Measurements from ENCODE around the gene DYNLT1.
A peak's percentile ranks its signal among the peaks of the same experiment; 100 is the strongest.

Gene DYNLT1

DNA sequence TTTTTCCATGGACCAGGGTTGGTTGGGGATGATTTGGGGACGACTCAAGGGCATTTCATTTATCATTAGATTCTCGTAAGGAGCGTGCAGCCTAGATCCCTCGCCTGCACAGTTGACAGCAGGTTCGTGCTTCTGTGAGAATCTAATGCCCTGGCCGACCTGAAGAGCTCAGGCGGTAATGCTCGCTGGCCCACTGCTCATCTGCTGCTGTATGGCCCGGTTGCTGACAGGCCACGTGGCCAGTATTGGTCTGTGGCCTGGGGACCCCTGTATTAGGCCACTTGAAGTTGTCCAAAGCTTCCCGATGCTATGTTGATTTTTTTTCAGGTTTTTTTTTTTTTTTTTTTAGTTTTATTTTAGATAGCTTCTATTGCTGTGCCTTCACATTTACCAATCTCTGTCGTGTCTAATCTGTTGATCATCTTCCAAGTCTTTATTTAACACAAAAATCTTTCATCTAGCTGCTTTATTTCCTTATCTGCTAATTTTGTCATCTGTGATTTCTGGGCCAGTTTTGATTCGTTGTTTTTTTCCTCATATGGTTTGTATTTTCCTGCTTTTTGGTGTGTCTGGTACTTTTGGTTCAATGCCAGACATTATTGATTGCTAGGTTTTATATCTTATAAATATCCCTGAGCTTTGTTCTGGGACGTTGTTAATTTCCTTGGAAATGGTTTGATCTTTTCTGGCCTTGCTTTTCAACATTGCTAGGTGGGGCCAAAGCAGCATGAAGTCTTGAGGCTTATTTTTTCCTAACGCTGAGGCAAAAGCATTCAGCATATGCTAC lies 41.1 kb downstream of the DYNLT1 start:
- DNase-seq = no peak

DNA sequence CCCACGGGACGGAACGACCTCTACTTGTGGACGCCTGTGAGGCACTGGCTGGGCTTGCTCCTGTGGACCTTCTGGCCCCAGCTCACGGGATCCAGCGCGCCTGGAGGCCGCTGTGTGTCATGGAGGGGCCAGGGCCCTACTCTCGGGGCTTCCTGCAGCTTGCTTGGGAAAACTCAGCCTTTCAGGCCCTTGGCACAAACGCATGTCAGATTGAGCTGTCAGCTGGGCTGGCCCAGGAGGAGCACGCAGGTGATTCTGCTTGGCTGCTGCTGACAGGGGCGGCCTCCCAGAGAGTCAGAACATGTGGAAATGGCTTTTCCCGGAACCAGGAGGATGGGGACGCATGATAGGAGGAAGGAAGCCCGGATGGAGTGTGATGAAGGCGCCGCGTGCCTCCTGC lies 44.9 kb downstream of the DYNLT1 start:
- DNase-seq = no peak

GRCh38 chr6:158597565-158597964 lies 47.0 kb downstream of the DYNLT1 start:
- no peak for DNase-seq

DNA sequence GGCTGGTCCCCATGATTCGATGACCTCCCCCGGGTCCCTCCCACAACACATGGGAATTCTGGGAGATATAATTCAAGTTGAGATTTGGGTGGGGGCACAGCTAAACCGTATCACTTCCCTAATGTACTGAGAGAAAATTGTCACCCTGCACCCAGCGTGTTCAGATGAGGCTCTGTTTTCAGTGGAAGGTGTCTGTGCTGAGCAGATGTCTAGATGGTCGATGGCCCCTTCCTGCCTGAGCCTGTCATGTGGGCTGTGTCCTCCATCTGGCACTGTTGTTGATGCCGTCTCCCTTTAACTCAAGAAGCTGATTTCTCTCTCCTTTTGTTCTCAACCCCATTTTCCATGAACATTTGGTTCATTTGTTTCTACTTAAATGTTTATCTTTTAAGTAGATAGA lies 47.7 kb downstream of the DYNLT1 start:
- peak in 1 of 51 donors; percentile 21 for DNase-seq

GRCh38 chr6:158595223-158595622 lies 49.3 kb downstream of the DYNLT1 start:
- DNase-seq = no peak

- peak in 2 of 51 donors; percentile 18 to 46 for DNase-seq
Measured at GRCh38 chr6:158593670-158594069, 50.9 kb downstream of the DYNLT1 start.

DNA sequence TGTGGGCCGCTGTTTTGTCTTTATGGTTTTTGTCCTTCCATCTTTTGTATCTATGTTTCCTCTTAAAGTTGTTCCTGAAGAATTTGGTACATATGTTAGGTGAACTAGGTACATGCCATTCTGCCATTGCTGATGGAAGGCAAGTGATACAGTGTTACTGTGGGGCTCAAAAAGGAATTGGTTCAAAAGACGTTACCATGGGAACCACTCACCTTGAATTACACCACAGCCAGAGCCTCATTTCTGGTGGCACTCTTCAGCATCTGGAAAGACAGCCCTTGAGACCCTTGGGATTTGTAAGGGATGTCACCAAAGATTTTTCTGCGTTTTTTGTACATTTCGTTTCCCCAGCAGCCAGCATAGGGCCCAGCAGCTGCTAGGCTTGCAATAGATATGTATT lies 52.7 kb downstream of the DYNLT1 start:
- DNase-seq = peak in 1 of 51 donors; percentile 16

GRCh38 chr6:158591134-158591809 lies 53.3 kb downstream of the DYNLT1 start:
- no peak for DNase-seq

DNA sequence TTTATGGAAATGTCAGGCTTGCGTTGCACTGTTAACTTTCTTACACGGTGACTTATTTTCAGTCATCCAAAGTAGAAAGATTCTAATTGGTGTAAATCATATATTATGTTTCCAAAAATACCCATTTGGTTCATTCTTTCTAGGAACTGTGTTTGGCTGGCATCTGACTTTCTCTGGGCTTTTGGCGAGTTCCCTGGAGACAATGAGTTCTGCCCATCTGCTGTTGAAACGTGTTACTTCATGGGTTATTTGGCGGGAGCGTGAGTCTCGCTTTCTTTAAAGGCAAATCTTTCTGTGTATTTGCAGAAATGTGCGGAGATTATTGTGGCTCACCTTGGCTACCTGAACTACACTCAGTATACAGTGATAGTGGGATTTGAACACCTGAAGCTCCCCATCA lies 55.2 kb downstream of the DYNLT1 start:
- no peak for DNase-seq

DNA sequence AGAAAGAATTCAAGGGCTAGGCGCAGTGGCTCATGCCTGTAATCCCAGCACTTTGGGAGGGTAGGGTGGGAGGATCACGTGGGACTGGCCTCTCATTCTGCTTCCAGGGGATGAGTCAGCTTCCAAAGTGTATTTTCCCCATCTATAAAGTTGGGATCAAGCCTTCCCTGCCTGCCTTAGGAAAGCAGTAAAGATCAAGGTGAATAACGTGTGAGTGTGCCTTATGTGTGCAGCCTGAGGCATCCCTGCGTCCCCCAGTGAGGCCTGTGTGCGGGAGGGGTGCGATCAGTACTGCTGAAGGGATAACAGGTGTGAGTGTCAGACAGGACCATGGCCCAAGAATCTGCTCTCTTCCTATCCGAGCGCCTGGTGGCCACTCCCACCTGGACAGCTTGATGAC lies 57.9 kb downstream of the DYNLT1 start:
- no peak for DNase-seq

All from hypothalamus (tissue), 51 donors.